Mammary epithelial cell (primary cell): ENCODE data around the gene CFAP73.

Source experiments
- CTCF ChIP-seq, 2 donors: IDR thresholded peaks in 1 of 2; conservative IDR thresholded peaks in 1 of 2; 2 replicates each; pipeline ENCODE4 v1.5.1; 2011 to 2012; ENCODE audit warnings: inconsistent platforms in 2 of 2, low read length in 2 of 2, mild to moderate bottlenecking in 2 of 2, control low read depth in 1 of 2, low read depth in 1 of 2; ENCODE audit not compliant: insufficient read depth in 1 of 2; ENCODE audit errors: extremely low read depth in 1 of 2
- EZH2 ChIP-seq: IDR thresholded peaks from 2 replicates; pipeline ENCODE4 v1.6.1; 2012; ENCODE audit warnings: low read length, inconsistent platforms, borderline replicate concordance

- TF ChIP-seq CTCF (conservative IDR thresholded peaks at IDR 0.05 in 1 of 2, IDR thresholded peaks at IDR 0.05 in 1 of 2; ENCODE audit: extremely low read depth in 1 of 2, insufficient read depth in 1 of 2, low read depth in 1 of 2, low read length in 2 of 2) (no peak), EZH2 (no peak)
Measured at GRCh38 chr12:113115455-113116126, 33.9 kb upstream of the CFAP73 start.
